Measurements from ENCODE around the gene SNTB2. TPM values are rescaled to one million over a fixed set of nuclear protein-coding genes. Genes with fewer than 3 reads are reported as not detected.

Gene SNTB2
- polyA plus RNA-seq, 3 donors, result 1.2 to 6.0 (median 5.0) TPM

DNA sequence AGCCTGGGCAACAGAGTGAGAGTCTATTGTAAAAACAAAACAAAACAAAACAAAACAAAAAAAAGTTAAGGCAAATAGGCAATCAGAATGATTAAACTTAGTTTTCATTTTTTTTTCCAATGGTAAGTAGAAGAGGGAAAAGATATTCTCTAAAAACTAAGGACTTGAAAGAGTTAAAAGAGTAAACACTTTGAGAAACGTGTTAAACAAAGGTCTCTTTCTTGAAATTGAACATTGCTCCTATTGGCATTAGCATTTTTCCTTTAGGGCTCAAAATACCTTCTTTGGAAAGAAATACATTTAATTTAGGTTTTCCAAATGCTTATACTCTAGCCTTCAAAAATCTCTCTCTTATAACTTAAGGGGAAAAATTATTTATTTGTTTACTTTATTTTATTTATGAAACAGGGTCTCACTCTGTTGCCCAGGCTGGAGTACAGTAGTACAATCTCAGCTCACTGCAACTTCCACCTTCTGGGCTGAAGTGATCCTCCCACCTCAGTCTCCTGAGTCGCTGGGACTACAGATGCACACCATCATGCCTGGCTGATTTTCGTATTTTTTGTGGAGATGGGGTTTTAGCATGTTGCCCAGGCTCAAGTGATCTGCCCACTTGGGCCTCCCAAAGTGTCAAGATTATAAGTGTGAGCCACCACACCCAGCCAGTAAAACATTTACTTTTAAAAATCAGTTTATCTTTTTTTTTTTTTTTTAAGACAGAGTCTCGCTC is 79.5 kb downstream of the SNTB2 start:
- no CpG with 5 or more reads among the region's 4 CpGs for WGBS (ENCODE audit: insufficient coverage)
- H3K36me3 ChIP-seq (replicated peaks in 1 of 2; ENCODE audit: control insufficient read depth in 1 of 2, insufficient read depth in 2 of 2, low read length in 2 of 2), result no peaks in the 10 kb centered on the region
- no peak overlapping the region for H3K9ac ChIP-seq (ENCODE audit: insufficient read depth, low read length, poor library complexity, severe bottlenecking)
- no peak overlapping the region for H3K4me2 ChIP-seq (replicated peaks; ENCODE audit: extremely low read depth, low read length, poor library complexity, severe bottlenecking)
- no peaks in the 10 kb centered on the region for H3K27me3 ChIP-seq (ENCODE audit: control insufficient read depth in 2 of 2, insufficient read depth in 2 of 2, low read length in 2 of 2)
- no peak overlapping the region for H3K27ac ChIP-seq (ENCODE audit: low read depth in 1 of 2, low read length in 2 of 2)
- intact Hi-C loops (cut with micrococcal nuclease), result no loop called here
- H3K79me2 ChIP-seq (ENCODE audit: insufficient read depth, low read length), result no peaks in the 10 kb centered on the region
- H3K9me3 ChIP-seq (replicated peaks in 1 of 2; ENCODE audit: control insufficient read depth in 1 of 2, insufficient read depth in 1 of 2, low read length in 2 of 2), result no peaks in the 10 kb centered on the region
- Mint-ChIP-seq H3K4me1 (no peaks in the 10 kb centered on the region), H3K4me3 (no peak overlapping the region), H3K27ac (no peak overlapping the region), H3K27me3 (ENCODE audit: low read depth in 3 of 3) (peaks cover 7 to 18% (median 14%) of the 10 kb centered on the region in 3 donors), H3K36me3 (peaks cover 7 to 8% of the 10 kb centered on the region in 2 donors), H3K9me3 (peaks cover 0 to 5% (median 0%) of the 10 kb centered on the region in 7 donors)
- H3K4me3 ChIP-seq (replicated peaks in 1 of 3; ENCODE audit: low read depth in 2 of 3, low read length in 3 of 3), result no peak overlapping the region
- H4K20me1 ChIP-seq (ENCODE audit: insufficient read depth, low read length), result no peaks in the 10 kb centered on the region
- DNase-seq, result no peak
- H2AFZ ChIP-seq (ENCODE audit: insufficient read depth, low read depth, low read length, poor library complexity, severe bottlenecking), result no peak overlapping the region
- no peaks in the 10 kb centered on the region for H3K4me1 ChIP-seq (ENCODE audit: control insufficient read depth in 1 of 2, insufficient read depth in 2 of 2, low read length in 2 of 2)
- TF ChIP-seq CTCF (IDR thresholded peaks at IDR 0.05), result no peak

- Histone ChIP-seq H3K79me2 (ENCODE audit: insufficient read depth, low read length) (no peaks in the 10 kb centered on the region), H3K4me2 (replicated peaks; ENCODE audit: extremely low read depth, low read length, poor library complexity, severe bottlenecking) (no peak overlapping the region), H3K9me3 (replicated peaks in 1 of 2; ENCODE audit: control insufficient read depth in 1 of 2, insufficient read depth in 1 of 2, low read length in 2 of 2) (no peaks in the 10 kb centered on the region), H3K36me3 (replicated peaks in 1 of 2; ENCODE audit: control insufficient read depth in 1 of 2, insufficient read depth in 2 of 2, low read length in 2 of 2) (no peaks in the 10 kb centered on the region), H3K4me1 (ENCODE audit: control insufficient read depth in 1 of 2, insufficient read depth in 2 of 2, low read length in 2 of 2) (no peaks in the 10 kb centered on the region), H2AFZ (ENCODE audit: insufficient read depth, low read depth, low read length, poor library complexity, severe bottlenecking) (no peak overlapping the region), H3K27me3 (ENCODE audit: control insufficient read depth in 2 of 2, insufficient read depth in 2 of 2, low read length in 2 of 2) (peaks cover 0 to 3% of the 10 kb centered on the region in 2 donors), H3K4me3 (replicated peaks in 1 of 3; ENCODE audit: low read depth in 2 of 3, low read length in 3 of 3) (no peak overlapping the region), H3K27ac (ENCODE audit: low read depth in 1 of 2, low read length in 2 of 2) (no peak overlapping the region), H3K9ac (ENCODE audit: insufficient read depth, low read length, poor library complexity, severe bottlenecking) (no peak overlapping the region), H4K20me1 (ENCODE audit: insufficient read depth, low read length) (no peaks in the 10 kb centered on the region)
- peaks cover 0 to 5% (median 0%) of the 10 kb centered on the region in 7 donors for H3K9me3 Mint-ChIP-seq
- no peak for TF ChIP-seq CTCF (IDR thresholded peaks at IDR 0.05)
- peaks cover 7% of the 10 kb centered on the region in 2 donors for H3K36me3 Mint-ChIP-seq
- intact Hi-C loops (cut with micrococcal nuclease), result no loop called here
- no peak overlapping the region for H3K4me3 Mint-ChIP-seq
- no CpG with 5 or more reads among the region's 4 CpGs for WGBS (ENCODE audit: insufficient coverage)
- DNase-seq, result no peak
- no peaks in the 10 kb centered on the region for H3K4me1 Mint-ChIP-seq
- H3K27me3 Mint-ChIP-seq (ENCODE audit: low read depth in 3 of 3), result peaks cover 8 to 20% (median 15%) of the 10 kb centered on the region in 3 donors
- H3K27ac Mint-ChIP-seq, result no peak overlapping the region
These were observed 80.7 kb downstream of the SNTB2 start for GRCh38 chr16:69267633-69268032.
